Stimulated activated CD4-positive, alpha-beta T cell treated with anti-CD3 and anti-CD28 coated beads, Interleukin-4, amount 100 ng/mL, for 1 hour (primary cell): ENCODE data around the gene CTNNBL1.

Experiments used
- DNase-seq: peaks from one replicate; pipeline ENCODE4 v3.0.0-alpha.2; 2020

CTNNBL1 gene

DNA sequence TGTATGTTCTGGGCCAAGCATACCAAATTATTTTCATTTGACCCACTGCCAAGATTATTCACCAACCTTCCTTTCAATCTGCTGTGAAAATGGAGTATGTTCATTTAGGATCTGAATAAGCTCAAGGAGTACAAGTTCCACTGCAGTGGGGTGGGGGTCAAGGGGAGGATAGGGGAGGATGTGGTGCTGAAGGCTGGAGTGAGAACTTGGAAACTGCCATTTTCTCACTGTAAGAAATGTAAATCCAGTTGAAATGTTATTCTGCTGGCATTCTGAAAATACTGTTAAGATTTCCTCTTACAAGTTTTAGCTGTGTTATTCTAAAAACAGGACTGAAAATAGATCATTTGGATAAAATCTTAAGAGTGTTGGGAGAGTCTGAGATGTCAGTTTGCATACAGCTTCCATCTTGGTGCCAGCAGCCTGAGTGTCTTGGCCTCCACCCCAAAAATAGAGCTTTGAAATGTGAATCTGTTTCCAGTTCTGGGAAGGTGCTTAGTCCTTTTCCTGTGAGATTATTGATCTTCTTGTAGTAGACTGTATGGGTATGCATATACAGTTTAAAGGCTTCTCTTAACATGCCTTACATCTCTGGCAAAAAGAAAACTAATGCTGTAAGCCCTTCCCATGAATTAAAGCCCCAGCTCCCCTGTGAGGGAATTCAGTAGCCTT lies 84.3 kb downstream of the CTNNBL1 start:
- no peak for DNase-seq

DNA sequence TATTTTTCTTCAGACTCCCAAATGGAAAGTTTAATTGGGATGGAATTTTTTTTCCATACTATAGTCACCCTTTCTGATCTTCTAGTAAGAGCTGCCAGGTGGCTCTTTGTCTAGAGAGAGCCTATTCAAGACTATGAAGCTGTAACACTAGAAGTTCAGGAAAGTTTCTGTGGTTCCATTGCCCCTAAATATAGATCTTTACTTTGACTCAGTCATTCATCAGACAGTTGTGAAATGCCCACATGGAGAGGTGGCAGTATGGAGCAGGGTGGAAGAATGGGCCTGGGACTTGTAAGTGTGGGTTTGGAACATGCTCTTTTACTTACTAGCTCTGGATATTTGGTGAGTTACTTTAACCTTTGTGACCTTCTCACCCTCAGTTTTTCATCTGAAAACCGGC lies 87.8 kb downstream of the CTNNBL1 start:
- no peak for DNase-seq

DNA sequence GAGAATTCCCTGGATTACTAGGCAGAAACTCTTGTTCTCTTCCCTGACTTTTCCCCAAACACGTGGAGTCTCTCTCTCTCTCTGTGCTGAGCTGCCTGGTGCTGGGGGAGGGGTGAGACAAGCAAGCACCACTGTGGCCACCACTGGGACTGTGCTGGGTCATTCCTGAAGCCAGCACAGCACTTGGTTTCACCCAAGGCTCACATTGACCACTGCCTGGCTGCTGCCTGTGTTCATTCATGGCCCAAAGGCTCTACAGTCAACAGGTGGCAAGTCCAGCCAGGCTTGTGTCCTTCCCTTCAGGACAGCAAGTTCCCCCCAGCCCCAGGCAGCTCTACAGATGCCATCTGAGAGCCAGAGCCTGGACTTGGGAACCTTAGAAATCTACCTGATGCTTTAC lies 92.2 kb downstream of the CTNNBL1 start:
- no peak for DNase-seq

DNA sequence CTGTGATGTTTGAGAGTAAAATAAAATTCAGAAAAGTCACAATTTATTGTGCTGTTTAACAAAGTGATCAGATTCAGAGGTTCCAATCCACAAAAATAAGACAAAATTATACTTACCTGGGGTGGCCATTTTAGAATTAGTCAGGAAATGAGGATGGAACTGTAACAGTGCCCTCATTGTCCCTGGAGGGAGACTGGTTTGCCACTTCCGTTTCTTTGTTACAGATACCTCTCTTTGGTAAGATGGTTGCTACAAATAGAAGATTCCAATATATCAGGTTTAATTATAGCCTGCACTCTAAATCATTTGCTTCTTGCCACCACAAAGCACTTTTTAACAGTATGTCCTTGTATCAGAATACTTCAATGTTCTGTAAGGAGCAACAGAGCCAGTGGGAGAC lies 95.6 kb downstream of the CTNNBL1 start:
- DNase-seq = no peak

DNA sequence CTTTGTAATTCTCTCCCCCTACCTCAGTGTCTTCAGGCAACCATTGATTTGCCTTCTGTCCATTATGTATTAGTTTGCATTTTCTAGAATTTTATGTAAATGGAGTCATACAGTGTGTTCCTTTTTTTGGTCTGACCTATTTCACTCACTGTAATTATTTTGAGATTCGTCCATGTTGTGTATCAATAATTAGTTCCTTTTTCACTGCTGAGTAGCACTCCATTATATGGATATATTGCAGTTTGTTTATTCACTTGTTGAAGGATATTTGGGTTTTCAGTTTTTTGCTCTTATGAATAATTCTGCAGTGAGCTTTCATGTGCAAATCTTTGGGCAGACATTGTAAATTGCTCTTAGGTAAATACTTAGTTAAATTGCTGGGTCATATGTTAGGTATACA lies 97.1 kb downstream of the CTNNBL1 start:
- no peak for DNase-seq

DNA sequence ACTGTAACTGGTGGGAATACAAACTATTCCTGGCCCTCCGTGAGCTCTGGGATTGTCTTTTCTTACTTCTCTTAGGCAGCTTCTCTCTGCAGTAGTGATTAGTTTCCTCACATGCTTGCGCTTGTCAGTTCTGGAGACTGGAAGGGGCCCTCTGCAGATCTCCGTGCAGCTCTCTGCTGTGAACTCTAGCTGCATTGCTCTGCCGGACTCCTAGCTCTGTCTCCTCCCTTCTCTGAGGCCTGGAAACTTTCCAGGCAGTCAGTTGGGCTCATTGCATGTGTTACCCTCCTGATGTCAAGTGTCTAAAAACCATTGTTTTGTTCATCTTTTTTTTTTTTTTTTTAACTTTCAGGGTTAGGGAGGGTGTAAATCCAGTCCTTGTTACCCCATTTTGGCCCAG lies 102.3 kb downstream of the CTNNBL1 start:
- no peak for DNase-seq

DNA sequence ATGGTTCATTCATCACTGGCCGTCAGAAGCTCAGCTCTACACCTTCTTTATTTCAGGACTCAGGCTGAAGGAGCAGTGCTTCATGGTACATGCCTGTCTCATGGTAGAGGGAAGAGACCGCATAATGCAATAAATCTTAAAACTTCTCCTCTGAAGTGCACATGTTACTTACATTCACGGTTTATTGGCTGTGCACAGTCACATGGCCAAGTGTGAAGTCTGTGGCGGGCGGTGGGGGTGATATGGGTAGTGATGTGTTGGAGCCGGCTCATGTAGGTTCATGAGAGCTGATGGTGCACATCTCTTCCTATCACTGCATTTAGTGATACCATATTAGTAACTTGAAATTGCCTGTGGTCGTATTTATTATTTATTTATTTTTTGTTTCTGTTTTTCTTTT lies 102.9 kb downstream of the CTNNBL1 start:
- DNase-seq = no peak

DNA sequence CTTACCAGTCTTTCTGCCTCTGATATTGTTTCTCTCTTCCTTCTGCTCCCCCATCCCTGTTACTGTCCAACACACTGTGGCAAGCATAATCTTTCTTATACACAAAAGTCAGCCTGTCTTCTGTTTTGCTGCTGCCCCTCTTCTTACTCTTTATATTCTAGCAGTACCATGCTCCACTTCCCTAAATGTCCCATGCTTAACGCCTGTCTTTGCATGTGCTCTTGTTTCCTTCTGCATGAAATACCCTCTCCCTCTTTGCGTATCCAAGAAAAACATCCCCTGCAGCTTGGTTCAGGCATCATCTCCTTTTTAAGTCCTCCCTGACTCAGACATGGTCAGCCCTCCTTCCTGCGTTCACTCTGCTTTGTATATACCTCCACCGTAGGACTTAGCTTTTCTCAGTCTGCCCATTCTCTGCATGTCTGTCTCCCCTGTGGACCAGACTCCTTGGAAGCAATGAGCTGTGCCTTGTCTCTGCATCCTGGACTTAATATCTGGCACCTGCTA lies 103.9 kb downstream of the CTNNBL1 start:
- DNase-seq = no peak

DNA sequence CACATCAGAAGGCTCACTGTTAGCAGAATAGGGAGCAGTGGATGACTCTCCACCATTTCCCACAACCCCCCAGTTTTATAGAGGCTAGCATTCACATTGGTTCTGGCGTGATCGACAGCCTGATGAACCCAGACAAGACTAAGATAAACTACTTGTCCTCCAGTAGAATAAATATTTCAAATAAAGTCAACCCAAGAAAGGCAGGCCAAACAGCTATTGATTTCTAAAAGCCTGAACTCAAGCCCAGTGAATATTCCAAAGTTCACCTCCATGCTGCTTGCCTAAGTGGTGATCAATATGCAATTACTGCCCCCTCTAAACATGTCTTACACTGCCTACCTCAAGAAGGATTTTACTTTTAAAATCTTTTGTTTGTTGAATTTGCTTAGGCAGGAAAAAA lies 104.5 kb downstream of the CTNNBL1 start:
- no peak for DNase-seq

DNA sequence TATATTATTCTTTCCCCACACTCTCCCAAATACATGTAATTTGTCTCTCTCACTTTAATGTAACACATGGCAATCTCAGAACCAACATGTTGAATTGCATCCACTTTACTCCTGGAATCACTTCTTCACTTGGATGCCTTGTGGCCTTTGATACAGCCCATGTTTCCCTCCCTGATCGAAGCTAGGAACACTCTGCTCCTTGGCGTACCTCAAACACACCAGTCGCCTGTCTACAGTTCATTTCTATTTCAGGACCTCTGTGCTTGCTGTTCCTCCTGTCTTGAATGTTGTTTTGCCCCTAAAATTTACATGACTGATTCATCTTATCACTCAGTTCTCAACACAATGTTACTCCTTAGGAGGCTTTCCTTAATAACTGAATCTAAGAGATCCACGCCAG lies 106.8 kb downstream of the CTNNBL1 start:
- DNase-seq = no peak

DNA sequence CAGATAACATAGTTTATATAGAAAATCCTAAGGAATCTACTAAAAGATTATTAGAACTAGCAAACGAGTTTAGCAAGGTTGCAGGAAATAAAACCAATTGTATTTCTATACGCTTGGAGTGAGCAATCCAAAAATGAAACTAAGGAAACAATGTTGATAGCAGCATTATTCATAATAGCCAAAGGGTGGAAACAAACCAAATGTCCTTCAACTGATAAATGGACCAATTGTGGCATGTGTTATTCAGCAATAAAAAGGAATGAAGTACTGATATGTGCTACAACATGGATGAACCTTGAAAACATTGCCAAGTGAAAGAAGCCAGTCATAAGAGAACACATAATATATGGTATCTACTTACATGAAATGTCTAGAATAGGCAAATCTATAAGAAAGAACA lies 108.1 kb downstream of the CTNNBL1 start:
- no peak for DNase-seq

DNA sequence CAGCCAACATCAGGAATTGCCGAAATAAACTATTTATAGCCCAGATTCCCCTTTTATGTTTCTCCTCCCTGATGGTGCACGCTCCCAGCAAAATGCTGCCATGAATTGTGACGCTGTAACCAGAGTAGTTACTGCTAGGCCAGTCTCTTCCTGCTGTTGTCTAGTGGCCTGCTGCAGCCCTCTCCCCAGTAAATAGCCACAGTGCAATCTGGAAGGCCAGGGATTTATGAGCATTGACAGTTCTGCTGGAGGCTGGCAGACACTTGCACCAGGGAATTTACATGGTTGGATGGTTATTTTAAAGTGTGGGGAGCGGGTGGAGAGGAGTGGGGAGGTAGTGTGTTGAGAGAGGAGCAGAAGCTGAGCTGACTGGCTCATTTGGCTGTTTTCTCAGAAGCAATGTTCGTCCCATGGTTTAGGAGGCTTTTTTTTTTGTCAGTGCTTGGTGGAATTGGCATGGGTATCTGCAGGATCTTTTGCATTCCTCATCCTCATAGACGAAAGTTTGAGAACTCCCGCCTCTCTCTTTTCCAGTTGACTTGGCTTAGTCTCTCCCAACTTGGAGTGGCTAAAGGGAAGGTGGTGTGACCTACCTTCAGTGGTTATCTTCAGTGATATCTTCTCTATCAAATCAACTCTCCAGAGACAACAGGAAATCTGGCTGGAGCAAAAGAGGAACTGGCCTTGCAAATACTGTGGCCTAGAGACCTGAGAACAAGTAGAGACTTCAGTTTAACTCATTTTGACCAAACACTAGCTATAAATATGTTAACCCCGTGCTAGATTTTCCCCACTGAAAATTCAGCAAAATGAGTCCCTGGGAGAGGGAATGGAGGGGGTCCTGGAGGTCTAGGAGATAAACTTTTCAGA lies 109.8 kb downstream of the CTNNBL1 start:
- no peak for DNase-seq

DNA sequence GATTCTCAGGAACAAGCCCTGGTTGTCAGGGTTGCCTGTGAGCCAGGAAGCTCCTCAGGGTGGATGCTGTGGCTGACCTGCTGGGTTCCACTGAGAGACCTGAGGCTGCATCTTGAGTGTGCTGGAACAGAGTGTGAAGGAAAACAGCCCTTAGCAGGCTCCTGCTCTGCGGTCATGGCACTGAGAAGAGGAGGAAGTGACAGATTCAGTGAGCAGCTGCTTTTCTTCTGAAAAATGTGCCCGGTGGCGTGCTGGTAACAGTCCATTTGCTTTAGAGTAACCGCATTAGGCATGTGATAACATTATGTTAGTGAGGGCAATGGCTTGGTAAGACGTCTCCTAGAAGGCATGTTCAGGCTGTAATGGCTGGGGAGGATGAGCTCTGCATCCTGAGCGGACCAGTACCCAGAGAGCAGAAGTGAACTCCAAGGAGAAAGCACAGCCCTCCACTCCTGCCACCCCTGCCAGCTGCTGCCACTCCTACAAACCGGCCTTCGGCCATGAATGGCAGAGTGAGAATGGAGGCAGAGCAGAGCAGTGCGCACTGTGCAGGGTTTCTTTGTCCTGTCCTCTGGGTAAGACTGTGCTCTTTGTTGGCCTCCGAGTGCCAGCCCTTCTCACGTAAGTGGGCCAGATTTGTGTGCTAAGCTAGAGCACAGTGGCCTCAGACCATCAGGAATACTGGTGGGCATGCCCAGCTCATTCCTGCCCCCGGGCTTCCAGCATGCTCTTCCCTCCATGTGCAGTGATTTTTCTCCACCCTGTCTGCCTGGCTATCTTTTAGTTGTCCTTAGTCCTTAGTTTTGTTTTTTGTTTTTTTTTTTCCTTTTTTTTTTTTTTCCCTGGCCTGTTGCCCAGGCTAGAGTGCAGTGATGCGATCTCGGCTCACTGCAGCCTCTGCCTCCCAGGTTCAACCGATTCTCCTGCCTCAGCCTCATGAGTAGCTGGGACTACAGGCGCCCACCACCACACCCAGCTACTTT lies 111.0 kb downstream of the CTNNBL1 start:
- no peak for DNase-seq

DNA sequence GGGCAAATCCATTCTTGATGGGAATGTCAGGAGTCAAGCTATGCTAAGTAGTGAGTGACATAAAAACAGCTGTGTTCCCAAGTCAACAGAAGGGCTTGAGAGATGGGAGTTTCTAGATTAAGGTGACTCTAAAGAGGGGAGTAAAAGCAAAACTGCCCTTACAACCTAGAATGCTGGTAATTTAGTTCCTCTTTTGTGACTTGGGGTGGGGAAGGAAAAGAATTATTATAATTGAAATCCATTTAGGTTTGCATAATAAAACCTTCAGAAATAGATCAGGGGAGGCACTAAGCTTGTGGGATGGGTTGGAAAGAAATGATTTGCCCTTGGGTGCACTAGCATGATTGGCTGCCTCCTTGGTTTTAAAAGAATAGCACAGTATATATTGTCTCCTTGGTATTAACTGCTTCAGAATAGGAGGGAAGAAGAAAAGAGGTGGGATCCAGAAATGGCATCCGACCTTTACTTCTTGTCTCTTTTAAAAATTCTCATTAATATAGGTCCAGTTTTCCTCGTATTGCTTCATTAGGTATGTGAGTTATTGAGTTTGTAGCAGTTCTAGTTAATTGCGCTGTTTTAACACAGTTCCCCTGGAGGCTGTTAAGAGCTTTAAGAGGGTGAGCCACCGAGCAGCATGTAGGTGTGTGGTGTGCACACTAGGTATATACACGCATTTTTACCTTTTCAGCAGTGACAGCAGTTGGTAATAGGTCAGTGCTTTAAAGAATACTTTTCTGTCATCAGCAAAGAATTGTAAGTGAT lies 113.8 kb downstream of the CTNNBL1 start:
- no peak for DNase-seq

DNA sequence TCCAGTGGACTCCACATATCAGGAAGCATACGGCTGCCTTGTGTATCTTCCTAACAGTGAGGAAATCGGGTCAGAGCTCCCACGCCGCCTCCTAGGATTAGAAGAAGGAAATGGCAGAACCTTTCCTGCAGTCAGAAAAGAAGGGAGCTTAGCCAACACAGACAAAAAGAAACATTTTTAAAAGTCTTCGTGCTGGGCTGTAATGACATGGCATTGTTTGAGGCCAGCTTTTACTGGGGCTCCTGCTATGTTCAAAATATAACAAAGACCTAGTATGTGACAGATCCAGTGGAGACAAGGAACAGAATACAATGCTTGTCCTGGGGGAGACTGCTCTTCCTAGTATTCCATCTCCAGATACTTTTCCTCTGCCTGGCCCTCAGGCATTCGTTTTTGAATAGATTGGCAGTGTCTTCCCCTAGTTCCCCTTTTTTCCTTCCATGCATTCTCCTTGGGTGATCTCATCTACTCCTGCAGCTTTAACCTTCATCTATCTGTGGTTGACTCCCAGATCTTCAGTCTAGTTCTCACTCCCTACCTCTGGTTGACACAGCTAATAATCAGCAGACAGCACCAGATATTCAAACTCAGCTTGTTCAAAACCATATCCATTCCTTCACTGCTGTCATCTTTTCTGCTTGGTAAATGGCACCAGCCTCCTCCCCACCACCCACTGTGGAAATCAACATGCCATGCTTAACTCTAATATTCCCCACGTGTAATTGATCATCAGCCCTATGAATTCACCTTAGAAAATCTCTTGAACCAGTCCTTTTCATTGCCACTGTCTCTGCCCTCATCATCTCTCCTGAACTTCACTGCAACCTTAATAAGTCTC lies 114.6 kb downstream of the CTNNBL1 start:
- no peak for DNase-seq

DNA sequence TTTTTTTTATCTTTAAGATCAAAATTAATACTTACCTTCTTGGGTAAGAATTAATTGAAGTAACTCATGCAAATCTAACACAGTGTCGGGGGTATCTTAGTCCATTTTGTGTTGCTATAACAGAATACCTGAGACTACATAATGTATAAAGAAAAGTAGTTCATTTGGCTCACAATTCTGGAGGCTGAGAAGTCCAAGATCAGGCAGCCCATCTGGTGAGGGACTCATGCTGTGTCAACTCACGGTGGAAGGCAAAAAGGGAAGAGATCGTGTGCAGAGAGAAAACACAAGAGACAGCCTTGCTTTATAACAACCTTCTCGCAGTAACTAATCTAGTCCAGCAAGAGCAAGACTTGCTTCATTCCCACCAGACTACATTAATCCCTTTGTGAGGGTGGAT lies 116.2 kb downstream of the CTNNBL1 start:
- no peak for DNase-seq

DNA sequence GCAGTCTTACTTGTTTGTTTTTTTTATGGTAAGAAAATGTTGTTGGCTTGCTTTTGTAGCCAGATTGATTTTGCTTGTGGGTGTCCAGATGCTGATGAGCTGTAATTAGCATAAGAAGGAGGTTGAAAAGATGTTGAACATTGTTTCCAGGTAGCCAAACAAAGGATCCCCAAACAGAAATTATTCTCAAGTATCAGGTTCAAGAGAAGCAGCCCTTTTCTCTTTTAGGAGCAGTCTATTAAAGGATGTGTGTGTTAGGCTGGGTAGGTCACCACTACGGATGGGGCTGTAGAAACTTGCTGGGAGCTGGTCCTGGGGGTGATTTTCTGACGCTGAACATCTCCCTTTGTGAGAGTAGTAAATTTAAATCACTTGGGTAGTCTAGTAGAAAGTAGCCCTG lies 122.2 kb downstream of the CTNNBL1 start:
- no peak for DNase-seq

DNA sequence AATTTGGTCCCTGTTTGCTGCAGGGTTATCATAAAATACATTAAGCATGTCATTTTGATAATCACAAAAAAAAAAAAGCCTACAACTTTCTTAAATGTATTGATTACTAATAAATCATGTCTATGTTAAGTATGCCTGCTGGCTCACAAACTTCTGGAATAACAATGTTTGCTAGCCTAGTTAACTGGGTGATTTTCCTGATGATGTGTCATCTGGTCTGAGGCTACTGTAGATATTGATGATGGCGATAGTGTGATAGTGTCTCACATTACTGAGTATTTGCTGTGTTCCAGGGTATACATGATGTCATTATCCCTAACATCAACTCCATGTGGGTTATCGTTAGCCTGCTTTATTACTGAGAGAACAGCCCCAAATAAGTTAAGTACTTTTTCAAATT lies 122.9 kb downstream of the CTNNBL1 start:
- no peak for DNase-seq

DNA sequence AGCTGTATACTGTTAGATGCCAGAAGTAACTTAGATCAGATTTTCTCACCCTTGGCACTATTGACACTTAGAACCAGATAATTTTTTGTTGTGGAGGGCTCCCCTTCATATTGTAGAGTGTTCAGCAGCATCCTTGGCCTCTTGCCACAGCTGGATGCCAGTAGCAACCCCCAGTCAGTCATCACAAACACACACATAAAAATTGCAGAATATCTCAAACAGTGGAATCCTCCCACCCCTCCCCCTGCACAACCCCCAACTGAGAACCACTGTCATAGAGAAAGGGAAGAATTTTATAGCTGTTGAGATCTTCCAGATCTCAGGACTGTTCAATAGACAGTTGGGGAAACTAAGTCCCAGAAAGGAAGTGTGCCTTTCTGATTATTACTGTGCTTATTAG lies 127.9 kb downstream of the CTNNBL1 start:
- no peak for DNase-seq

DNA sequence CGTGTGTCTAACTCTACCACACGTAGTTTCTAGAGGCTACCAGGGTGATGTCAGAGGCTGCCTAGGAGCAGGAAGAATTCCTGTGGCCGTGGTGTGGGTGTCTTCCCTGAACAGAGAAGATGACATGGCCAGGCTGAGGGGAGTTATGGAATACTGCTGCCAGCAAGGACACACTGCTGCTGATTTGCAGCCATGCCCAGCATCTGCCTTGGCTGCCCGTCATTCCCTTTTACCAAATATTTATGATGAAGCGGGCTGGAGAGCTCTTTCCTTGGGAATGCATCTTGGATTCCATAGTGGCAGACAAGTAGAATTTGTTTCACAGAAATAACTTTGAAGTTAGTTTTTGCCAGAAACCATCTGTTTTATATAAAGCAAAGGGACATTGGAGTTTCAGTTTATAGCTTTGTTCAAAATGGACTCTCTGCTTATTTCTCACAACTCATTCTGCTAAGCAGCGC lies 128.3 kb downstream of the CTNNBL1 start:
- DNase-seq = no peak

DNA sequence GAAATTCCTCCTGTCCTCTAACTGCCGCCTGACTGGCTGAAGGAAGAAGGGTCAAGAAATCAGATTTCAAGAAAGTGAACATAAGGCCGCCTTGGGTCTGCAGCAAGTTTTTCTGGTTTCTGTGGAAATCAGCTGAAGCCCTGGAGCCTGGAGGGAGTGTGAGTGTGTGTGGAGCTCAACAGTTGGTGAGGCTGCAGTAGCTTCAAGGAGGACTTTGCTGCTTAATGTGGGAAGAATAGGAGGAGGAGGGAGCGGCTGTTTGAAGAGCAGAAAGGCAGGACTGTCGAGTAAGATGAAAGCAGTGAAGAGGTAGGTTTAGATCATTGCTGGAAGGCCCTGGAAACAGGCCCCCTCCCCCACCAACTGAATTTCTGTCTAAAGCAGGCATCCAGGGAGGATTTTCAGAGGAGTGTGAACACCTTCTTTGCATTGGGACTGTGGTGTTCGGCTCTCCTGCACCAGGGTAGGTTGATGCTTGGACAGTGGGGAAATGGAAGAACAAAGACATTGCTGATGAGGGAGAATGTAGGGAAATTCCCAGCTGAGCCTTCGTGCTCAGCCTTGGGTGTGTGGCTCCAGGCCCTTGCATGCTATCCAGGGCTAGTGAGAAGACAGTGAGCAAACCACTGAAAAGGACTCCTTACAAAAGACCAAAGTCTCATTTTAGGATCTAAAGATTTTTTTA lies 129.6 kb downstream of the CTNNBL1 start:
- no peak for DNase-seq
